HTERT RPE-1 (cell line): ENCODE results near the gene EMC1.
"Not testable (repeated sequence)": the region's sequence is repeated elsewhere in the genome, so short reads cannot be mapped to it uniquely, and the experiment has no call there.

Source experiments
- in situ Hi-C: fragments of 300-500 bp; cut with MboI; formaldehyde crosslinking; loops from 4 replicates; pipeline ENCODE4 v1.14.3; 2020; ENCODE audit warnings: low sequenced_read_pairs

Gene EMC1

GRCh38 chr1:19220080-19220846 lies 31.1 kb downstream of the EMC1 start:
- in situ Hi-C loops = no loop called here

- in situ Hi-C loops = no loop called here
These were observed 31.9 kb downstream of the EMC1 start for GRCh38 chr1:19219451-19219850.

GRCh38 chr1:19216585-19216984 lies 34.7 kb downstream of the EMC1 start:
- in situ Hi-C loops = not testable (repeated sequence)

- in situ Hi-C loops = no loop called here
These were observed 37.7 kb downstream of the EMC1 start for GRCh38 chr1:19213580-19213979.

- in situ Hi-C loops = no loop called here
These were observed 39.2 kb downstream of the EMC1 start for GRCh38 chr1:19212167-19212566.

GRCh38 chr1:19210772-19211549 lies 40.4 kb downstream of the EMC1 start:
- in situ Hi-C loops = no loop called here

- in situ Hi-C loops = no loop called here
These were observed 41.1 kb downstream of the EMC1 start, which contains the start of gene UBR4 for GRCh38 chr1:19209990-19210771. Gene UBR4, minus strand, starts transcription at chr1:19210266. Its CDS starts 18 bp downstream, at chr1:19210248.

GRCh38 chr1:19209439-19209989 lies 41.8 kb downstream of the EMC1 start:
- in situ Hi-C loops = no loop called here

GRCh38 chr1:19208710-19209438 lies 42.5 kb downstream of the EMC1 start:
- in situ Hi-C loops = no loop called here

- in situ Hi-C loops = no loop called here
These were observed 44.4 kb downstream of the EMC1 start for GRCh38 chr1:19206947-19207346.

- in situ Hi-C loops = no loop called here
These were observed 45.5 kb downstream of the EMC1 start for GRCh38 chr1:19205845-19206244.

GRCh38 chr1:19205403-19205802 lies 45.9 kb downstream of the EMC1 start:
- in situ Hi-C loops = no loop called here

GRCh38 chr1:19204446-19205266 lies 46.7 kb downstream of the EMC1 start:
- in situ Hi-C loops = no loop called here

GRCh38 chr1:19203440-19203839 lies 47.9 kb downstream of the EMC1 start:
- in situ Hi-C loops = no loop called here

- in situ Hi-C loops = no loop called here
These were observed 48.9 kb downstream of the EMC1 start for GRCh38 chr1:19202396-19202795.

GRCh38 chr1:19199969-19200604 lies 51.2 kb downstream of the EMC1 start:
- in situ Hi-C loops = no loop called here

- in situ Hi-C loops = no loop called here
These were observed 51.9 kb downstream of the EMC1 start for GRCh38 chr1:19199329-19199968.

GRCh38 chr1:19198820-19199219 lies 52.5 kb downstream of the EMC1 start:
- in situ Hi-C loops = no loop called here

- in situ Hi-C loops = no loop called here
These were observed 53.5 kb downstream of the EMC1 start for GRCh38 chr1:19197845-19198244.
